ENCODE results near the gene TSHR.

Gene TSHR

GRCh38 chr14:81091139-81091538 is 135.7 kb downstream of the TSHR start:
- no peak overlapping the region for H3K27ac ChIP-seq (ENCODE audit: low read depth in 2 of 2, low read length in 2 of 2)
- no peaks in the 10 kb centered on the region for H3K27me3 ChIP-seq (ENCODE audit: control insufficient read depth in 2 of 2, insufficient read depth in 2 of 2, low read length in 2 of 2)

GRCh38 chr14:81091660-81092059 is 136.2 kb downstream of the TSHR start:
- Histone ChIP-seq H3K9ac (ENCODE audit: low read depth in 1 of 2, low read length in 2 of 2) (no peak overlapping the region), H3K36me3 (ENCODE audit: control insufficient read depth in 2 of 2, insufficient read depth in 2 of 2, low read length in 2 of 2) (no peaks in the 10 kb centered on the region), H3K4me1 (ENCODE audit: control insufficient read depth in 2 of 2, insufficient read depth in 2 of 2, low read length in 2 of 2) (no peaks in the 10 kb centered on the region), H3K4me3 (ENCODE audit: low read length in 2 of 2) (no peak overlapping the region), H3K27me3 (ENCODE audit: control insufficient read depth in 2 of 2, insufficient read depth in 2 of 2, low read length in 2 of 2) (no peaks in the 10 kb centered on the region), H3K9me3 (ENCODE audit: control insufficient read depth in 2 of 2, low read length in 2 of 2) (no peaks in the 10 kb centered on the region), H3K27ac (ENCODE audit: low read depth in 2 of 2, low read length in 2 of 2) (no peak overlapping the region)

More at GRCh38 chr14:81091139-81091538, 135.7 kb downstream of the TSHR start:
- Histone ChIP-seq H3K9ac (ENCODE audit: low read depth in 1 of 2, low read length in 2 of 2) (no peak overlapping the region), H3K36me3 (ENCODE audit: control insufficient read depth in 2 of 2, insufficient read depth in 2 of 2, low read length in 2 of 2) (no peaks in the 10 kb centered on the region), H3K4me1 (ENCODE audit: control insufficient read depth in 2 of 2, insufficient read depth in 2 of 2, low read length in 2 of 2) (no peaks in the 10 kb centered on the region), H3K4me3 (ENCODE audit: low read length in 2 of 2) (no peak overlapping the region), H3K9me3 (ENCODE audit: control insufficient read depth in 2 of 2, low read length in 2 of 2) (no peaks in the 10 kb centered on the region)

- no peaks in the 10 kb centered on the region for H3K9me3 ChIP-seq (ENCODE audit: control insufficient read depth in 2 of 2, low read length in 2 of 2)
- H3K4me3 ChIP-seq (ENCODE audit: low read length in 2 of 2): no peak overlapping the region
- no peak overlapping the region for H3K27ac ChIP-seq (ENCODE audit: low read depth in 2 of 2, low read length in 2 of 2)
- no peaks in the 10 kb centered on the region for H3K36me3 ChIP-seq (ENCODE audit: control insufficient read depth in 2 of 2, insufficient read depth in 2 of 2, low read length in 2 of 2)
- no peaks in the 10 kb centered on the region for H3K4me1 ChIP-seq (ENCODE audit: control insufficient read depth in 2 of 2, insufficient read depth in 2 of 2, low read length in 2 of 2)
- H3K27me3 ChIP-seq (ENCODE audit: control insufficient read depth in 2 of 2, insufficient read depth in 2 of 2, low read length in 2 of 2): no peaks in the 10 kb centered on the region
- H3K9ac ChIP-seq (ENCODE audit: low read depth in 1 of 2, low read length in 2 of 2): no peak overlapping the region
Measured at GRCh38 chr14:81093651-81094050, 138.2 kb downstream of the TSHR start.

GRCh38 chr14:81095539-81095938 is 140.1 kb downstream of the TSHR start:
- no peak overlapping the region for H3K4me3 ChIP-seq (ENCODE audit: low read length in 2 of 2)
- H3K4me1 ChIP-seq (ENCODE audit: control insufficient read depth in 2 of 2, insufficient read depth in 2 of 2, low read length in 2 of 2): no peaks in the 10 kb centered on the region
- no peaks in the 10 kb centered on the region for H3K27me3 ChIP-seq (ENCODE audit: control insufficient read depth in 2 of 2, insufficient read depth in 2 of 2, low read length in 2 of 2)
- H3K36me3 ChIP-seq (ENCODE audit: control insufficient read depth in 2 of 2, insufficient read depth in 2 of 2, low read length in 2 of 2): no peaks in the 10 kb centered on the region
- no peaks in the 10 kb centered on the region for H3K9me3 ChIP-seq (ENCODE audit: control insufficient read depth in 2 of 2, low read length in 2 of 2)
- H3K27ac ChIP-seq (ENCODE audit: low read depth in 2 of 2, low read length in 2 of 2): no peak overlapping the region
- H3K9ac ChIP-seq (ENCODE audit: low read depth in 1 of 2, low read length in 2 of 2): no peak overlapping the region

GRCh38 chr14:81096656-81097055 is 141.2 kb downstream of the TSHR start:
- no peak overlapping the region for H3K9ac ChIP-seq (ENCODE audit: low read depth in 1 of 2, low read length in 2 of 2)
- H3K4me3 ChIP-seq (ENCODE audit: low read length in 2 of 2): no peak overlapping the region
- no peaks in the 10 kb centered on the region for H3K27me3 ChIP-seq (ENCODE audit: control insufficient read depth in 2 of 2, insufficient read depth in 2 of 2, low read length in 2 of 2)
- H3K9me3 ChIP-seq (ENCODE audit: control insufficient read depth in 2 of 2, low read length in 2 of 2): no peaks in the 10 kb centered on the region
- H3K36me3 ChIP-seq (ENCODE audit: control insufficient read depth in 2 of 2, insufficient read depth in 2 of 2, low read length in 2 of 2): no peaks in the 10 kb centered on the region
- H3K4me1 ChIP-seq (ENCODE audit: control insufficient read depth in 2 of 2, insufficient read depth in 2 of 2, low read length in 2 of 2): no peaks in the 10 kb centered on the region
- H3K27ac ChIP-seq (ENCODE audit: low read depth in 2 of 2, low read length in 2 of 2): no peak overlapping the region

GRCh38 chr14:81102217-81102616 is 146.8 kb downstream of the TSHR start:
- Histone ChIP-seq H3K27ac (ENCODE audit: low read depth in 2 of 2, low read length in 2 of 2) (no peak overlapping the region), H3K9me3 (ENCODE audit: control insufficient read depth in 2 of 2, low read length in 2 of 2) (no peaks in the 10 kb centered on the region), H3K4me3 (ENCODE audit: low read length in 2 of 2) (no peak overlapping the region), H3K4me1 (ENCODE audit: control insufficient read depth in 2 of 2, insufficient read depth in 2 of 2, low read length in 2 of 2) (no peaks in the 10 kb centered on the region), H3K36me3 (ENCODE audit: control insufficient read depth in 2 of 2, insufficient read depth in 2 of 2, low read length in 2 of 2) (no peaks in the 10 kb centered on the region), H3K9ac (ENCODE audit: low read depth in 1 of 2, low read length in 2 of 2) (no peak overlapping the region), H3K27me3 (ENCODE audit: control insufficient read depth in 2 of 2, insufficient read depth in 2 of 2, low read length in 2 of 2) (no peaks in the 10 kb centered on the region)

- no peak overlapping the region for H3K4me3 ChIP-seq (ENCODE audit: low read length in 2 of 2)
- no peak overlapping the region for H3K27ac ChIP-seq (ENCODE audit: low read depth in 2 of 2, low read length in 2 of 2)
- H3K9ac ChIP-seq (ENCODE audit: low read depth in 1 of 2, low read length in 2 of 2): no peak overlapping the region
- no peaks in the 10 kb centered on the region for H3K9me3 ChIP-seq (ENCODE audit: control insufficient read depth in 2 of 2, low read length in 2 of 2)
- no peaks in the 10 kb centered on the region for H3K36me3 ChIP-seq (ENCODE audit: control insufficient read depth in 2 of 2, insufficient read depth in 2 of 2, low read length in 2 of 2)
- no peaks in the 10 kb centered on the region for H3K27me3 ChIP-seq (ENCODE audit: control insufficient read depth in 2 of 2, insufficient read depth in 2 of 2, low read length in 2 of 2)
- H3K4me1 ChIP-seq (ENCODE audit: control insufficient read depth in 2 of 2, insufficient read depth in 2 of 2, low read length in 2 of 2): no peaks in the 10 kb centered on the region
Measured at GRCh38 chr14:81103443-81103842, 148.0 kb downstream of the TSHR start.

- H3K4me3 ChIP-seq (ENCODE audit: low read length in 2 of 2): no peak overlapping the region
- no peak overlapping the region for H3K9ac ChIP-seq (ENCODE audit: low read depth in 1 of 2, low read length in 2 of 2)
- no peaks in the 10 kb centered on the region for H3K4me1 ChIP-seq (ENCODE audit: control insufficient read depth in 2 of 2, insufficient read depth in 2 of 2, low read length in 2 of 2)
- H3K36me3 ChIP-seq (ENCODE audit: control insufficient read depth in 2 of 2, insufficient read depth in 2 of 2, low read length in 2 of 2): no peaks in the 10 kb centered on the region
- no peaks in the 10 kb centered on the region for H3K27me3 ChIP-seq (ENCODE audit: control insufficient read depth in 2 of 2, insufficient read depth in 2 of 2, low read length in 2 of 2)
- no peaks in the 10 kb centered on the region for H3K9me3 ChIP-seq (ENCODE audit: control insufficient read depth in 2 of 2, low read length in 2 of 2)
- H3K27ac ChIP-seq (ENCODE audit: low read depth in 2 of 2, low read length in 2 of 2): no peak overlapping the region
Measured at GRCh38 chr14:81105378-81105777, 150.0 kb downstream of the TSHR start.

- H3K9me3 ChIP-seq (ENCODE audit: control insufficient read depth in 2 of 2, low read length in 2 of 2): no peaks in the 10 kb centered on the region
- H3K9ac ChIP-seq (ENCODE audit: low read depth in 1 of 2, low read length in 2 of 2): no peak overlapping the region
- no peaks in the 10 kb centered on the region for H3K27me3 ChIP-seq (ENCODE audit: control insufficient read depth in 2 of 2, insufficient read depth in 2 of 2, low read length in 2 of 2)
- no peaks in the 10 kb centered on the region for H3K36me3 ChIP-seq (ENCODE audit: control insufficient read depth in 2 of 2, insufficient read depth in 2 of 2, low read length in 2 of 2)
- H3K27ac ChIP-seq (ENCODE audit: low read depth in 2 of 2, low read length in 2 of 2): no peak overlapping the region
- no peaks in the 10 kb centered on the region for H3K4me1 ChIP-seq (ENCODE audit: control insufficient read depth in 2 of 2, insufficient read depth in 2 of 2, low read length in 2 of 2)
- no peak overlapping the region for H3K4me3 ChIP-seq (ENCODE audit: low read length in 2 of 2)
Measured at GRCh38 chr14:81105961-81106360, 150.5 kb downstream of the TSHR start.

- H3K9ac ChIP-seq (ENCODE audit: low read depth in 1 of 2, low read length in 2 of 2): no peak overlapping the region
- H3K4me1 ChIP-seq (ENCODE audit: control insufficient read depth in 2 of 2, insufficient read depth in 2 of 2, low read length in 2 of 2): no peaks in the 10 kb centered on the region
- H3K36me3 ChIP-seq (ENCODE audit: control insufficient read depth in 2 of 2, insufficient read depth in 2 of 2, low read length in 2 of 2): no peaks in the 10 kb centered on the region
- no peak overlapping the region for H3K4me3 ChIP-seq (ENCODE audit: low read length in 2 of 2)
- H3K27ac ChIP-seq (ENCODE audit: low read depth in 2 of 2, low read length in 2 of 2): no peak overlapping the region
- no peaks in the 10 kb centered on the region for H3K27me3 ChIP-seq (ENCODE audit: control insufficient read depth in 2 of 2, insufficient read depth in 2 of 2, low read length in 2 of 2)
- no peaks in the 10 kb centered on the region for H3K9me3 ChIP-seq (ENCODE audit: control insufficient read depth in 2 of 2, low read length in 2 of 2)
Measured at GRCh38 chr14:81110186-81110585, 154.8 kb downstream of the TSHR start.

- H3K27me3 ChIP-seq (ENCODE audit: control insufficient read depth in 2 of 2, insufficient read depth in 2 of 2, low read length in 2 of 2): no peaks in the 10 kb centered on the region
Measured at GRCh38 chr14:81113176-81113575, 157.8 kb downstream of the TSHR start.

More at GRCh38 chr14:81113176-81113575, 157.8 kb downstream of the TSHR start:
- Histone ChIP-seq H3K4me1 (ENCODE audit: control insufficient read depth in 2 of 2, insufficient read depth in 2 of 2, low read length in 2 of 2) (no peaks in the 10 kb centered on the region), H3K4me3 (ENCODE audit: low read length in 2 of 2) (no peak overlapping the region), H3K36me3 (ENCODE audit: control insufficient read depth in 2 of 2, insufficient read depth in 2 of 2, low read length in 2 of 2) (no peaks in the 10 kb centered on the region), H3K9ac (ENCODE audit: low read depth in 1 of 2, low read length in 2 of 2) (no peak overlapping the region), H3K27ac (ENCODE audit: low read depth in 2 of 2, low read length in 2 of 2) (no peak overlapping the region), H3K9me3 (ENCODE audit: control insufficient read depth in 2 of 2, low read length in 2 of 2) (no peaks in the 10 kb centered on the region)

Data from mucosa of rectum (tissue), 2 donors.